Measurements from ENCODE around the gene PCNT. TPM values are rescaled to one million over a fixed set of nuclear protein-coding genes. Genes with fewer than 3 reads are reported as not detected.
A peak's percentile ranks its signal among the peaks of the same experiment; 100 is the strongest.

PCNT gene
- total RNA-seq, 3 donors from 2014 or later, result 29.4 to 33.1 (median 31.0) TPM

DNA sequence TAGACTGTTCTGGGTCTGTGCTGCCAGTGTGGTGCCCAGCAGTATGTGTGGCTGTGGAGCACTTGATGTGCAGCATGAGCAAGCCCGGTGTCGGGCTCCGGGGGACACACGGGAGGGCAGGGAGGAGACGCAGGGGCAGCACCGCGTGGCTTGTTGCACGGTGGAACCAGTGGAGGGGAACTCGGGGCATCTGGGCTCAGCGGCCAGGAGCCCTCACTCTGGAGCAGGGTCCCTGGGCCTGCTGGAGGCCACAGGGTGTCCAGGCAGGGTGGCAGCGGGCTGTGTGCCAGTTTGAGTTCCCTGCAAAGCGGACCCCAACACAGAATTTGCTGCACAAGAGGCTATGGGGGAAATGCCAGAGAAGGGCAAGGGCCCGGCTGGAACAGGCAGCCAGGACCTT lies 30.6 kb downstream of the PCNT start:
- ATAC-seq (no peak), DNase-seq (no peak)
- no peak overlapping the region for H3K4me3 Mint-ChIP-seq
- H3K27me3 Mint-ChIP-seq (ENCODE audit: low read depth), result no peaks in the 10 kb centered on the region
- peaks cover 36% of the 10 kb centered on the region for H3K36me3 Mint-ChIP-seq (ENCODE audit: insufficient read depth)
- no peaks in the 10 kb centered on the region for H3K9me3 Mint-ChIP-seq
- no peaks in the 10 kb centered on the region for H3K4me1 Mint-ChIP-seq (ENCODE audit: low read depth)

DNA sequence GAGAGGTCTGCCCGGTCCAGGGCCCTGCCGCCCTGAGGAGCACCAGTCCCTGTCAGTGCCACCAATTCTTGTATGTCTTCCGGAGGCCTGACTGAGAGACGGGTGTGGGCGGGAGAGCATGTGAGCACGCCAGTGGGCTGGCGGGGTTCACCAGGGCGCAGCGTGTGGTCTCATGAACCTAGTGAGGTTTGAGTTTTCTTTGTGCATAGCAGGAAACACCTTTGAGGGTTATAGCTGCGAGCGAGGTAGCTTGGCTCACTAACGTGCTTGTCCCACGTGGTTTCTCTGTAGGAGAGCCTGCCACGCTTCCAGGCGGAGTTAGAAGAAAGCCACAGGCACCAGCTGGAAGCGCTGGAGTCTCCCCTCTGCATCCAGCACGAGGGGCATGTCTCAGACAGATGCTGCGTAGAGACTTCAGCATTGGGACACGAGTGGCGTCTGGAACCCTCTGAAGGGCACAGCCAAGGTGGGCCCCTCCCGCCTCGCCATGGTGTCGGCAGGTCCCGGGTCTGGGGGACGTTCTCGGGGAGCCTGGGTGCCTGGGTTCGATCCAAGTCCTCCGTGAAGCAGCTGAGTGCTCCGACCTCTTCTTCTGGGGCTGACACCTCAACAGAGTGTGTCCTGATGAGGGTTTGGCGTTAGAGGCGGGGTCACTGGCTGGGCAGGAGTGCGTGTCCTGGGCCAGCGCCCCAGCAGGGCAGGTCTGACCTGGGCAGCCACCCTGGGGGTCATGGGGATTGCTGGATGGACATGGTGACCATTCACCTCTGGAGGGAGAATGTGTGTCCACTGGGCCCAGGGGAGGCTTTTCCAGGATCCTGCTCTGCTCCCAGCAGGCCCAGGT lies 31.4 kb downstream of the PCNT start:
- Mint-ChIP-seq H3K27me3 (ENCODE audit: low read depth) (no peaks in the 10 kb centered on the region), H3K9me3 (no peaks in the 10 kb centered on the region), H3K36me3 (ENCODE audit: insufficient read depth) (peaks cover 31% of the 10 kb centered on the region), H3K4me3 (no peak overlapping the region), H3K4me1 (ENCODE audit: low read depth) (no peaks in the 10 kb centered on the region)
- peak; percentile 49 to 51 for ATAC-seq
- no peak for DNase-seq

DNA sequence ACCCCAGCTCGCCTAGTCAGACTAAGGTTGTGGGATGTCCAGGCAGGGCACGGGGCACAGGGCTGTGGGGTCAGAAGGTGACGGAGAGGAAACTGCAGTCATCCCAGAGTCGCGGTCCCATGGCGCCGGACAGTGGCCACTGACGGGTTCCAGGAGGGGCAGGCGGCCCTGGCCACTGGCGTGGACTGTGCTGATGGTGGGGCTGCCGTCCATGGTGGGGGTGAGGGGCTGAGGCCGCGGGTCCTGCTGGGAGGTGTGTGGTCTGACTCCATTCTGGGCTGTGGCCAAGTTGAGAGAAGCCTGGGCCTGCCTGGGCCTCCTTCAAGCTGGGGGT lies 32.0 kb downstream of the PCNT start:
- Mint-ChIP-seq H3K27me3 (ENCODE audit: low read depth) (no peaks in the 10 kb centered on the region), H3K4me1 (ENCODE audit: low read depth) (no peaks in the 10 kb centered on the region), H3K36me3 (ENCODE audit: insufficient read depth) (peaks cover 35% of the 10 kb centered on the region), H3K4me3 (no peak overlapping the region), H3K9me3 (no peaks in the 10 kb centered on the region)
- ATAC-seq (no peak), DNase-seq (no peak)

DNA sequence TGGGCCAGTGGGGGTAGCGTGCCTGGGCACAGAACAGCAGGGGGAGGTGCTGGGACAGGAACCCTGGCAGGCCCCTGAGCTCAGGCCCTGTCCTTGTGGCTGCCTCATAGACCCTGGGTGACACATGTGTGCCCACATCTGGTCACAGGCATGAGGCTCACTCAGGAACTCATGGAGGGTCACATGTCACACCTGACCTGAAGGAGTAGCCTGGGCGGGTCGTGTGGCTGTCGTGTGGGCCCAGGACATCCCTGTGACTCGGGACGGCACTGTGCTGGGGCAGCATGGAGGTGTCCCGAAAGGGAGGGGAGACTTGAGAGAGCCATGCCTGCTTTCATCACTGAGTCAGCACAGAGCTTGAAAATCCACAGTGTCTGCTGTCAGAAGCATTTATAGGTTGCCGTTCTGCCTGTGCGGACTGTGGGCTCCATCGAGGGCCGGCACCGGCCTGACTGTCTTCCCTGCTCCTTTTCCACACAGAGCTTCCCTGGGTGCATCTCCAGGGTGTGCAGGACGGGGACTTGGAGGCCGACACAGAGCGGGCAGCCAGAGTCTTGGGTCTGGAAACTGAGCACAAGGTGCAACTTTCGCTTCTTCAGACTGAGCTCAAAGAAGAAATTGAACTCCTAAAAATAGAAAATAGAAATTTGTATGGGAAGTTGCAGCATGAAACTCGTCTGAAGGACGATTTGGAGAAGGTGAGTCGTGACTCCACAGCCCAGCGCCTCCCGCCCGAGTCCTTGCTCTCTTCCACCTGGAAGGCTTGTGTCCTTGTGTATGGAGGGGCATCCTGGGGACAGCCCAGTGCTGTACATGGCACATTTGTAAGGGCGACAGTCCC lies 32.8 kb downstream of the PCNT start:
- Mint-ChIP-seq H3K36me3 (ENCODE audit: insufficient read depth) (peaks cover 32% of the 10 kb centered on the region), H3K27me3 (ENCODE audit: low read depth) (no peaks in the 10 kb centered on the region), H3K4me1 (ENCODE audit: low read depth) (peaks cover 2% of the 10 kb centered on the region), H3K4me3 (no peak overlapping the region), H3K9me3 (no peaks in the 10 kb centered on the region)
- no peak for DNase-seq
- ATAC-seq, result no peak

DNA sequence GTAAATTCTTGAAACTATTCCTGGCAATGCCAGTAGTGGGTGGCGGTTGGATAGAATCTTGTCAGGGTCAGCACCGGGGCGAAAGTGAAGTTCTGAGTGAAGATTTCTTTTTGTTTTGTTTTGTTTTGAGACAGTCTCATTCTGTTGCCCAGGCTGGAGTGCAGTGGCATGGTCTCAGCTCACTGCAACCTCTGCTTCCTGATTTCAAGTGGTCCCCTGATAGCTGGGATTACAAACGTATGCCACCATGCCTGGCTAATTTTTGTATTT lies 33.3 kb downstream of the PCNT start:
- H3K4me3 Mint-ChIP-seq, result no peak overlapping the region
- no peak for DNase-seq
- H3K4me1 Mint-ChIP-seq (ENCODE audit: low read depth), result peaks cover 4% of the 10 kb centered on the region
- no peaks in the 10 kb centered on the region for H3K9me3 Mint-ChIP-seq
- no peak for ATAC-seq
- H3K36me3 Mint-ChIP-seq (ENCODE audit: insufficient read depth), result peaks cover 37% of the 10 kb centered on the region
- no peaks in the 10 kb centered on the region for H3K27me3 Mint-ChIP-seq (ENCODE audit: low read depth)

DNA sequence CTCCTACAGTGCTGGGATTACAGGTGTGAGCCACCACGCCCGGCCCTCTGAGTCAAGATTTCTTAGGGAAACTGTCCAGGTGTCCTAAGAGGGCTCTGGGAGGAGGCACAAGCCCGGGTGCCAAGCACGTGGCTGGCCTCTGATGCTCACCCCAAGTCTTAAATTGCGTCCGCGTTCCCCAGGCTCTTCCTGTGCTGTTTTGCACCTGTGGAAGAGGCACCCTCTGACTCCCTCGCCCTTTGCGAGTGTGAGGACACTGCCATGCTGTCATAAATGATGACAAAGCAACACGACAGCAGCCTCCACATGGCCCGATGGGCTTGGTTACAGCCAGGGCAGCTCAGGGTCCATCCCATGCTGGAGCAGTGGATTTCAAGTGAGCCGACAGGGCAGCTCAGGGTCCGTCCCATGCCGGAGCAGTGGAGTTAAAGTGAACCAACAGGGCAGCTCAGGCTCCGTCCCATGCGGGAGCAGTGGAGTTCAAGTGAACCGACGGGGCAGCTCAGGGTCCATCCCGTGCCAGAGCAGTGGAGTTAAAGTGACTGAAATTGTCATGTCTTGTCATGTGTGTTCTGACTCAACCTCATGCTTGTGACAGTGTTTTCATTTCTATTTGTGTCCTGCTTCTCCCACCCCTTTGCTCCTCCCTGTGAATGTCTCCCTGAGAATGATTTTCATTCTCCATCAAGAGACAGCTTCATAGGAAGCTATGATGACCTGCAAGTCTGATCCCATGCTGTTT lies 33.9 kb downstream of the PCNT start:
- ATAC-seq, result no peak
- Mint-ChIP-seq H3K9me3 (no peaks in the 10 kb centered on the region), H3K27me3 (ENCODE audit: low read depth) (no peaks in the 10 kb centered on the region), H3K36me3 (ENCODE audit: insufficient read depth) (peaks cover 37% of the 10 kb centered on the region), H3K4me3 (no peak overlapping the region), H3K4me1 (ENCODE audit: low read depth) (peaks cover 9% of the 10 kb centered on the region)
- DNase-seq, result no peak

DNA sequence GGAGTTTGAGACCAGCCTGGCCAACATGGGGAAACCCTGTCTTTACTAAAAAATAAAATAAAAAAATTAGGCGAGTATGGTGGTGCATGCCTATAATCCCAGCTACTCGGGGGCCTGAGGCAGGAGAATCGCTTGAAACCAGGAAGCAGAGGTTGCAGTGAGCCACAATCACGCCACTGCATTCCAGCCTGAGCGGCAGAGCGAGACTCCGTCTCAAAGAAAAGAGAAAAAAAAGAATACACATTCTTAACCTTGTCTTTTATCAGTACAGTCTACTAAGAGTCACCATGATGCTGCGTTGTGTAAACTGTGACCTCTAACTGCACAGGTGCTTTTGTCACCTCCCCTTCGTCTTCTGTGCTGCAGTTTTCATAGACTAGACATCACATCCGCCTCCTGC lies 37.2 kb downstream of the PCNT start:
- no peak for ATAC-seq
- DNase-seq, result no peak
- Mint-ChIP-seq H3K36me3 (ENCODE audit: insufficient read depth) (peaks cover 32% of the 10 kb centered on the region), H3K9me3 (no peaks in the 10 kb centered on the region), H3K4me1 (ENCODE audit: low read depth) (peaks cover 9% of the 10 kb centered on the region), H3K27me3 (ENCODE audit: low read depth) (no peaks in the 10 kb centered on the region), H3K4me3 (no peak overlapping the region)

DNA sequence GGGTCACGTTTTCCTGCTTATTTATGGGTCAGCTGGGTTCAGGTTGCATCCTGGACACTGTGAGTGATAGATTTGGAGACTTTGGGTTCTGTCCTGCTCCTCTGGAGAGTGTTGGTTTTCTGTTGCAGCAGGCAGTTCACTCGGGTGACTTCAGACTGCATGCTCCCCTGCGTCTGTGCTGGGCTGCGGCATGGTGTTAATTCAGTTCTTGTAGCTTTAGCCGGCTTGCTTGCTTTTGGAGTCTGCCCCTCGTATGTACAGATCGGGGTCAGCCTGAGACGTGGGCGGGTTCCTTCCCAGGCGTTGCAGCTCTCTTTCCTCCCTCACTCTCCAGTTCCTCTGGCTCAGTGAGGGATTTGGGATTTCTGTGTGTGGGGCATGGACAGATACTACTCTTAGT lies 38.0 kb downstream of the PCNT start:
- ATAC-seq, result no peak
- no peaks in the 10 kb centered on the region for H3K27me3 Mint-ChIP-seq (ENCODE audit: low read depth)
- no peak for DNase-seq
- H3K4me3 Mint-ChIP-seq, result no peak overlapping the region
- peaks cover 34% of the 10 kb centered on the region for H3K36me3 Mint-ChIP-seq (ENCODE audit: insufficient read depth)
- H3K9me3 Mint-ChIP-seq, result no peaks in the 10 kb centered on the region
- peaks cover 9% of the 10 kb centered on the region for H3K4me1 Mint-ChIP-seq (ENCODE audit: low read depth)

DNA sequence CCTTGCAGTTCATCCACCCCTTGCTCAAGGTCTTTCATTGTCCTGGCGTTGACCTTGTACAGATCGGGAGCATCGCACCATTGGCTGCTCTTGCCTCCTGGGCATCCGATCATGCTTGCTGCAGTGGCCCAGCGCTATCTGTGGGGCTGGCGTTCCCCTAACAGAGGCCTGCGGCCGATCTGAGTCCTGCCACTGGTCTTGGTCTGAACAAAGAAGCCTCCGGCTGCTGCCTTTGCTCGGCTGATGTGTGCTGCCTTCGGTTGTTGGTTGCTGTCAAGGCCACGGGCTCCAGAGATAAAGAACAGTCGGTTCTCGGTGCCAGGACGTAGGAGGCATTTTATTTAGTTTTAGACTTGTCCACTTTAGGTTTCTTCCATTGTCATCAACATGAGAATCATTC lies 39.0 kb downstream of the PCNT start:
- DNase-seq, result no peak
- H3K9me3 Mint-ChIP-seq, result no peaks in the 10 kb centered on the region
- ATAC-seq, result no peak
- H3K4me3 Mint-ChIP-seq, result no peak overlapping the region
- peaks cover 9% of the 10 kb centered on the region for H3K4me1 Mint-ChIP-seq (ENCODE audit: low read depth)
- H3K36me3 Mint-ChIP-seq (ENCODE audit: insufficient read depth), result peaks cover 29% of the 10 kb centered on the region
- no peaks in the 10 kb centered on the region for H3K27me3 Mint-ChIP-seq (ENCODE audit: low read depth)

DNA sequence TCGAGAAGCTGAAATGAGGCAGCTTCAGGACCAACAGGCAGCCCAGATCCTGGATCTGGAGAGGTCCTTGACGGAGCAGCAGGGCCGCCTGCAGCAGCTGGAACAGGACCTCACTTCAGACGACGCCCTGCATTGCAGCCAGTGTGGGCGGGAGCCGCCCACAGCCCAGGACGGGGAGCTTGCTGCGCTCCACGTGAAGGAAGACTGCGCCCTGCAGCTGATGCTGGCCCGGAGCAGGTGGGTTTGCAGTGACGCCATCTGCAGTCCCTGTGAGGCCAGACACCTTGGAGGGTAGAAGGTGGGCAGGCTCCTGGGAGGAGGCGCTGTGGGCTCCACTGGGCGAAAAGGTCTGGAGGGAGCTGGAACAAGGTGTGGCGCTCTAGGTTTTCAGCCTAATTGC lies 39.7 kb downstream of the PCNT start:
- DNase-seq, result no peak
- Mint-ChIP-seq H3K36me3 (ENCODE audit: insufficient read depth) (peaks cover 25% of the 10 kb centered on the region), H3K27me3 (ENCODE audit: low read depth) (no peaks in the 10 kb centered on the region), H3K4me3 (no peak overlapping the region), H3K4me1 (ENCODE audit: low read depth) (peaks cover 16% of the 10 kb centered on the region), H3K9me3 (no peaks in the 10 kb centered on the region)
- no peak for ATAC-seq

DNA sequence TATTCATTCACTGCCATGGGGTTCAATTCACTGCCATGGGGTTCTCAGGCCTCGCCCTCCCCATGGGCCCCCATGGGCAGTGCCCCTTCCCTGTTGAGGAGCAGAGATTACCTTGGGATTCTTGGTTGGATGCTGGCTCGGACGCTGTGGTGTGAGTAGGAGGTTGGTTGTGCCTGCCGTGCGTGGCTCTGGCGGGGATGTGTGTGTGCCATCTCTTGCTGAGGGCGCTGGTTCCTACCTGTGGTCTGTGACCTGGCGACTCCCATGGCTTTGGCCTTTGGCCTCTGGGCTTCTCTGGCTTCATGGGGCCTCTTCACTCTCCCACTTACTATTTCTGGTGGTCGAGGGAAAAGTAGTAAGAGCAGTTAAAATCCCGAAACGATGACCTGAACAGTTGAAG lies 42.1 kb downstream of the PCNT start:
- DNase-seq (no peak), ATAC-seq (no peak)
- Mint-ChIP-seq H3K4me3 (no peak overlapping the region), H3K36me3 (ENCODE audit: insufficient read depth) (peaks cover 19% of the 10 kb centered on the region), H3K4me1 (ENCODE audit: low read depth) (peaks cover 26% of the 10 kb centered on the region), H3K27me3 (ENCODE audit: low read depth) (no peaks in the 10 kb centered on the region), H3K9me3 (no peaks in the 10 kb centered on the region)

DNA sequence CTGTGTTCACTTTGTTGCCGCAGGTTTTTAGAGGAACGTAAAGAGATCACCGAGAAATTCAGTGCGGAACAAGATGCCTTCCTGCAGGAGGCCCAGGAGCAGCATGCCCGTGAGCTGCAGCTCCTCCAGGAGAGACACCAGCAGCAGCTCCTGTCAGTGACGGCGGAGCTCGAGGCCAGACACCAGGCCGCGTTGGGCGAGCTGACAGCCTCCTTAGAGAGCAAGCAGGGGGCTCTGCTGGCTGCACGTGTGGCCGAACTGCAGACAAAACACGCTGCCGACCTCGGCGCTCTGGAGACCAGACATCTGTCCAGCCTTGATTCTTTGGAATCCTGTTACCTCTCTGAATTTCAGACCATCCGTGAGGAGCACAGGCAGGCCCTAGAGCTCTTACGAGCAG lies 42.6 kb downstream of the PCNT start:
- no peak for DNase-seq
- no peak for ATAC-seq
- Mint-ChIP-seq H3K36me3 (ENCODE audit: insufficient read depth) (peaks cover 17% of the 10 kb centered on the region), H3K9me3 (no peaks in the 10 kb centered on the region), H3K27me3 (ENCODE audit: low read depth) (no peaks in the 10 kb centered on the region), H3K4me3 (no peak overlapping the region), H3K4me1 (ENCODE audit: low read depth) (peaks cover 25% of the 10 kb centered on the region)

DNA sequence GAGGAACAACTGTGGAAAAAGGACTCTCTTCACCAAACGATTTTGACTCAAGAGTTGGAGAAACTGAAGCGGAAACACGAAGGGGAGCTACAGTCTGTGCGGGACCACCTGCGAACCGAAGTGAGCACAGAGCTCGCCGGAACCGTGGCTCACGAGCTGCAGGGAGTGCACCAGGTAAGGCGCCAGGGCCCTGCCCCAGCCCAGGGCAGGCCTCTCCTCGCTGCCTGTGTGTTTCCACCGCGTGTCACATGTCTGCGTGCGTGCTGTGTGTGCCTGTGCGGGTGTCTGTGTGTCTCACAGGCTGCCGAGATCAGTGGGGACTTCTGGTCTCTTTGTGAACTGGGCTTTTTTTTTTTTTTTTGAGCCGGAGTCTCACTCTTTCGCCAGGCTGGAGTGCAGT lies 43.0 kb downstream of the PCNT start:
- Mint-ChIP-seq H3K4me3 (no peak overlapping the region), H3K4me1 (ENCODE audit: low read depth) (peaks cover 22% of the 10 kb centered on the region), H3K36me3 (ENCODE audit: insufficient read depth) (peaks cover 17% of the 10 kb centered on the region), H3K27me3 (ENCODE audit: low read depth) (no peaks in the 10 kb centered on the region), H3K9me3 (no peaks in the 10 kb centered on the region)
- DNase-seq (no peak), ATAC-seq (no peak)

DNA sequence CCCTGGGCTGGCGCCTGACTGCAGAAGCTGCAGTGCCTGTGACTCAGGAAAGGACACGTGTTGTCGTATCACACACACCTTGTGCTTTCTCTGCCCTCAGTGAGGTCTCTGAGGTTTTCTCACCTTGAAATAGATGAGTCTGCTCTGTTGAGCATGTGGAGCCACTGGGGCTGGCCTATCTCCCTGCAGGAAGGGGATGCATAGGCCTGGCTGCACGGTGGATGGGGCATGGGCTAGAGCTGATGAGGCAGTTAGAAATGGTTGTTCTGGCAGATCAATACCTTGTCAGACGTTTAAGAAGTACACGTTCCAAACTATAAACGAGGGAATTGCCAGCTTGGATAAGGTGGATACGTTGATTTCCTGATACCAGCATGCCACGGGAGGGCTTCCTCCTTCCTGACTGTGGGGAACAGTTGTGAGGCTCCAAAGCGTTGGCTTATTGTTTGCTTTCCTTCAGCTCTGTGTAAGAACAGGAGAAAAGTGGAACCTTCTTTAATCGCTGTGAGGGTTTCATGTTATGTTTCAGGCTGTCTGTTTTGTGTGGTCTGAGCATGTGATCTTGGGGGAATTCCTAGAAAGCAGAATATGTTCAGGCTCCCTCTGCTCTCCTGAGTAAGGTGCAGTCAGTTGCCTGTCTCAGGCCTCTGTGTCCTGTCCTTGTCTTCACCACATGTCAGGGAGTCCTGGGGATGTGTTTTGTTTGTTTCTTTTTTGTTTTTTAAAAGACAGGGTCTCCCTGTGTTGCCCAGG lies 44.8 kb downstream of the PCNT start:
- Mint-ChIP-seq H3K4me1 (ENCODE audit: low read depth) (peaks cover 17% of the 10 kb centered on the region), H3K9me3 (no peaks in the 10 kb centered on the region), H3K27me3 (ENCODE audit: low read depth) (no peaks in the 10 kb centered on the region), H3K36me3 (ENCODE audit: insufficient read depth) (peaks cover 14% of the 10 kb centered on the region), H3K4me3 (peak overlapping the region; percentile 25)
- ATAC-seq (peak; percentile 90 to 97), DNase-seq (no peak)

Measured in activated T-cell treated with anti-CD3 and anti-CD28 coated beads, Interleukin-2, amount 50 U/mL, for 4 hours (primary cell).